Right lobe of liver (tissue), 6 donors: ENCODE data around the gene TAS2R31. TPM values are rescaled to one million over a fixed set of nuclear protein-coding genes. Genes with fewer than 3 reads are reported as not detected.

ENCODE experiments used
- ATAC-seq, 4 donors: fragments of 200-7000 bp; cut with Tn5 transposase; one replicate each; pipeline ENCODE4 v1.9.1; 2020; ENCODE audit warnings: mild to moderate bottlenecking in 4 of 4, moderate library complexity in 4 of 4
- DNase-seq, 3 donors: peaks; one replicate each; pipeline ENCODE4 v3.0.0-alpha.2; 2020
- H3K27ac ChIP-seq, 3 donors: fragments of 200-600 bp; one replicate each; pipeline ENCODE4 v1.8.0; 2022
- H3K27me3 ChIP-seq, 2 donors: fragments of 200-600 bp; one replicate each; pipeline ENCODE4 v1.8.0; 2022
- H3K36me3 ChIP-seq, 4 donors: fragments of 200-600 bp; sonication (generic) in 1 of 4; one replicate each; pipeline versions ENCODE4 v1.5.1 to v1.8.0; 2017 to 2022; ENCODE audit warnings: control low read depth in 1 of 4
- H3K4me1 ChIP-seq, 4 donors: fragments of 200-600 bp; sonication (generic) in 1 of 4; one replicate each; pipeline versions ENCODE4 v1.5.1 to v1.8.0; 2017 to 2022; ENCODE audit warnings: control low read depth in 1 of 4
- H3K4me3 ChIP-seq, 3 donors: fragments of 200-600 bp; one replicate each; pipeline ENCODE4 v1.8.0; 2022
- H3K9me3 ChIP-seq, 4 donors: fragments of 200-600 bp; sonication (generic) in 1 of 4; one replicate each; pipeline versions ENCODE4 v1.5.1 to v1.8.0; 2017 to 2022; ENCODE audit warnings: control low read depth in 1 of 4
- CTCF ChIP-seq, 4 donors: fragments of 200-600 bp in 3 of 4; fragments of 450-650 bp in 1 of 4; IDR thresholded peaks; one replicate each; pipeline versions ENCODE4 v1.5.1 to v1.8.0; 2016 to 2022; ENCODE audit warnings: antibody characterized with exemption in 4 of 4, mild to moderate bottlenecking in 2 of 4
- POLR2A ChIP-seq: fragments of 450-650 bp; IDR thresholded peaks from one replicate; pipeline ENCODE4 v1.6.1; 2017; ENCODE audit warnings: antibody characterized with exemption, mild to moderate bottlenecking
- WGBS: methylation state at CpG from one replicate; pipeline ENCODE4 v1.1.6; 2018; ENCODE audit warnings: low coverage, low lambda C conversion rate; ENCODE audit not compliant: insufficient coverage; ENCODE audit errors: missing lambda C conversion rate; 5-methylcytosine and 5-hydroxymethylcytosine counted together
- intact Hi-C, 2 donors: fragments of 100-400 bp; cut with DNase I; formaldehyde crosslinking; loops; one replicate each; pipeline versions ENCODE4 v1.11.2 to v1.14.1; 2022
- long read RNA-seq: library from polyadenylated mRNA; unstranded; transcript quantifications from one replicate; pipeline ENCODE4 v2.0.0, GENCODE V29; 2019
- total RNA-seq, 6 experiments: library from RNA; depleted of rRNA in 2 of 6; stranded (reverse); fragments of >200 nt in 2 of 6; fragmentation: NEBNext Ultra II Directional in 3 of 6; extraction: Animal tissue kit (Norgen Biotek cat#: 25700) in 3 of 6; gene quantifications; one replicate each; pipeline versions ENCODE4 v1.1.0 to v1.2.4, GENCODE V29; 2016 to 2023
- donor health status: DM: no; HTN: yes; CAD: no.
- donor health status: DM: no; HTN: no; CAD: no.
- donor health status: DM: no; HTN: no; CAD: no.
- donor health status: DM: no; HTN: yes; CAD: no.
- donor health status: DM: no; HTN: yes; CAD: no.

TAS2R31 gene, protein sequence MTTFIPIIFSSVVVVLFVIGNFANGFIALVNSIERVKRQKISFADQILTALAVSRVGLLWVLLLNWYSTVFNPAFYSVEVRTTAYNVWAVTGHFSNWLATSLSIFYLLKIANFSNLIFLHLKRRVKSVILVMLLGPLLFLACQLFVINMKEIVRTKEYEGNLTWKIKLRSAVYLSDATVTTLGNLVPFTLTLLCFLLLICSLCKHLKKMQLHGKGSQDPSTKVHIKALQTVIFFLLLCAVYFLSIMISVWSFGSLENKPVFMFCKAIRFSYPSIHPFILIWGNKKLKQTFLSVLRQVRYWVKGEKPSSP
- 1 to 10 TPM in 5 of 6 experiments, under 1 TPM in 1; 0.95 to 4.9 (median 2.3) TPM for total RNA-seq
- long read RNA-seq: 0 reads

- intact Hi-C loops: no loop called here
- Histone ChIP-seq H3K4me1 (no peaks in the 10 kb centered on the region), H3K9me3 (no peaks in the 10 kb centered on the region), H3K27me3 (no peaks in the 10 kb centered on the region), H3K4me3 (no peak within 1 kb of the TSS), H3K27ac (no peak within 1 kb of the TSS), H3K36me3 (peaks cover 0 to 7% (median 0%) of the 10 kb centered on the region in 4 donors)
- 93% methylated on average over 2 of the region's 6 CpGs for WGBS
- TF ChIP-seq POLR2A (no peak), CTCF (IDR thresholded peaks at IDR 0.05) (no peak)
- no peak for DNase-seq
- no peak for ATAC-seq
Measured at GRCh38 chr12:11031307-11031706, at the start of gene TAS2R31. Gene TAS2R31, minus strand, starts transcription at chr12:11031407. Its CDS starts 72 bp downstream, at chr12:11031335.

DNA sequence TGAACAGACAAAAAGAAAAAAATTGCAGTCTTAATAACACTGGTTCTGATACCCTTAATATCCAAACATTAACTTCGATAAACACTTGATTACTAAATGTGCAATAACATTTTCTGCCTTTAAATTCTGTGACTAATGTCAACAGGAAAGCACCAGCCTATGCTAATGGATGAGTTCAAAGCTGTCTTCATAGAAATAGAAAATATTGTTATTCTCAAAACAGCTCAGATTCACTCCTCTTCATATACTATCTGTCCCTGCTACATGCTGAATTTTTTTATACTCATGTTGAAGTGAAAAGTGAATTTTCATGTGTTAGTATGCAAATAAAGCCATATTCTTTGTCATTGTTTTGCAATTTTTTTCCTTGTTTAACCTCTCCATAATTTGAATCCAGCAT, 47.0 kb upstream of the TAS2R31 start:
- Histone ChIP-seq H3K27me3 (no peaks in the 10 kb centered on the region), H3K27ac (no peak overlapping the region), H3K36me3 (no peaks in the 10 kb centered on the region), H3K9me3 (no peaks in the 10 kb centered on the region), H3K4me3 (no peak overlapping the region), H3K4me1 (no peaks in the 10 kb centered on the region)
- WGBS: 83% methylated on average over 1 of the region's 1 CpG
- intact Hi-C loops: no loop called here
- DNase-seq: no peak
- no peak for ATAC-seq
- TF ChIP-seq CTCF (IDR thresholded peaks at IDR 0.05) (no peak), POLR2A (no peak)

- no peak for DNase-seq
- H3K9me3 ChIP-seq: no peaks in the 10 kb centered on the region
- no peak overlapping the region for H3K27ac ChIP-seq
- no peaks in the 10 kb centered on the region for H3K36me3 ChIP-seq
- peaks cover 0 to 5% (median 0%) of the 10 kb centered on the region in 4 donors for H3K4me1 ChIP-seq
- 65% methylated on average over 3 of the region's 3 CpGs for WGBS
- no peak overlapping the region for H3K4me3 ChIP-seq
- no peak for ATAC-seq
- H3K27me3 ChIP-seq: no peaks in the 10 kb centered on the region
- intact Hi-C loops: no loop called here
- TF ChIP-seq CTCF (IDR thresholded peaks at IDR 0.05) (no peak), POLR2A (no peak)
Measured at GRCh38 chr12:11075642-11076041, 44.4 kb upstream of the TAS2R31 start.

DNA sequence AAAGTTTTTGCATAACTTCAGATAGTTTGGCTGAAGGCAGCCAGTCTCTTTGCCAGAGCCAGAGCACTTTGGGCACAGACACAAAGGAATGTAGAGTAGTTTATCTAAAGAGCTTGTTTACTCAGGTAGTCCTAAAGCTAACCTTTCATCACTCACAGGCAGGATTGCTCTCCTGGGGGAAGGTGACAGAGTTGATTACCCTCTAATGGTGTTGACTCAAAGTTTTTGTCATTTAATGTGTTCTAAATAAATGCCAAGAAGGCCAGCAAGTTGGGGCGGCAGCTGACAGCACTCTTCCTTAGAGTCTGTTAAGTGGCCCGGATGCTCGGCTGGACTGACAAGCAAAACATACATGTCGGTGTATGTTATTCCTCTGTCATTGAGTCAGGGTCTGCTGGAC, 40.2 kb upstream of the TAS2R31 start:
- H3K36me3 ChIP-seq: no peaks in the 10 kb centered on the region
- no peaks in the 10 kb centered on the region for H3K9me3 ChIP-seq
- DNase-seq (no peak), ATAC-seq (peak in 1 of 4 donors; percentile 91)
- no peak overlapping the region for H3K4me3 ChIP-seq
- no peaks in the 10 kb centered on the region for H3K27me3 ChIP-seq
- TF ChIP-seq CTCF (IDR thresholded peaks at IDR 0.05): no peak
- no peak for TF ChIP-seq POLR2A
- intact Hi-C loops: no loop called here
- H3K4me1 ChIP-seq: peaks cover 0 to 8% (median 0%) of the 10 kb centered on the region in 4 donors
- H3K27ac ChIP-seq: no peak overlapping the region
- WGBS: 47% methylated on average over 4 of the region's 4 CpGs
